Right cardiac atrium (tissue), 5 donors: Measurements from ENCODE around the gene C2. TPM values are rescaled to one million over a fixed set of nuclear protein-coding genes. Genes with fewer than 3 reads are reported as not detected.
A peak's percentile ranks its signal among the peaks of the same experiment; 100 is the strongest.
"Not testable (repeated sequence)": the region's sequence is repeated elsewhere in the genome, so short reads cannot be mapped to it uniquely, and the experiment has no call there.

Source experiments
- ATAC-seq, 2 donors: fragments of 200-7000 bp; cut with Tn5 transposase; one replicate each; pipeline versions ENCODE4 v1.8.0 to v1.9.1; 2020; ENCODE audit warnings: moderate library complexity in 2 of 2, mild to moderate bottlenecking in 1 of 2
- DNase-seq, 3 donors: peaks; one replicate each; pipeline ENCODE4 v3.0.0-alpha.2; 2020
- H3K27ac ChIP-seq: one replicate; pipeline ENCODE4 v1.5.1; 2013; ENCODE audit warnings: mild to moderate bottlenecking, low read length, control low read depth, moderate library complexity
- H3K27me3 ChIP-seq: one replicate; pipeline ENCODE4 v1.6.1; 2013; ENCODE audit not compliant: control insufficient read depth, insufficient read depth
- H3K4me1 ChIP-seq: one replicate; pipeline ENCODE4 v1.6.1; 2013; ENCODE audit warnings: low read length; ENCODE audit not compliant: control insufficient read depth, insufficient read depth
- H3K4me3 ChIP-seq: one replicate; pipeline ENCODE4 v1.5.1; 2013; ENCODE audit warnings: low read length, control low read depth
- H3K9me3 ChIP-seq: one replicate; pipeline ENCODE4 v1.6.1; 2013; ENCODE audit warnings: low read length; ENCODE audit not compliant: control insufficient read depth
- WGBS: extraction: QIAGEN DNeasy Blood & Tissue Kit; methylation state at CpG from one replicate; pipeline ENCODE4 v1.1.7; 2013; 5-methylcytosine and 5-hydroxymethylcytosine counted together
- intact Hi-C, 4 donors: fragments of 100-400 bp; cut with DNase I; formaldehyde crosslinking; loops; one replicate each; pipeline versions ENCODE4 v1.11.0 to v1.14.0; 2022 to 2023
- polyA plus RNA-seq: library from polyadenylated mRNA; stranded (reverse); fragments of 200-250 nt; gene quantifications from one replicate; pipeline ENCODE4 v1.2.3, GENCODE V29; 2013
- total RNA-seq, 4 donors: library from RNA; stranded (reverse); fragmentation: NEBNext Ultra II Directional; extraction: Animal tissue kit (Norgen Biotek cat#: 25700); gene quantifications; one replicate each; pipeline ENCODE4 v1.2.1, GENCODE V29; 2021
- donor health status: healthy with polysubstance abuse.
- donor health status: DM: no; HTN: yes; CAD: no.
- donor health status: DM: no; HTN: no; CAD: no.
- donor health status: DM: no; HTN: yes; CAD: no; lungs with severe emphysema.
- donor health status: DM: yes; HTN: yes; CAD: no.

The C2 gene
- total and polyA plus RNA-seq, 5 donors, result 3.0 to 19.8 (median 11.4) TPM

- WGBS, result 46% methylated on average over 7 of the region's 7 CpGs
- H3K4me1 ChIP-seq, result no peaks in the 10 kb centered on the region
- no peaks in the 10 kb centered on the region for H3K9me3 ChIP-seq
- intact Hi-C loops, result loop anchor here in 2 of 4 donors (10.0 kb wide), 1 partner anchor 48 kb away; the partner anchor contains the start of genes NELFE (in 2 of the 2) and SKIC2 (in 2 of the 2)
- no peaks in the 10 kb centered on the region for H3K27me3 ChIP-seq
- DNase-seq, result no peak
- ATAC-seq, result peak in 1 of 2 donors; percentile 42
- H3K4me3 ChIP-seq, result no peak overlapping the region
- H3K27ac ChIP-seq, result no peak overlapping the region
Observed at GRCh38 chr6:31907158-31907813, 20.2 kb upstream of the C2 start.

GRCh38 chr6:31908255-31908654, 19.3 kb upstream of the C2 start:
- H3K4me3 ChIP-seq, H3K27me3 ChIP-seq, H3K4me1 ChIP-seq, ATAC-seq, H3K9me3 ChIP-seq, H3K27ac ChIP-seq, DNase-seq: not testable (repeated sequence)
- intact Hi-C loops, result loop anchor here in 2 of 4 donors (10.0 kb wide), 1 partner anchor 47 kb away; the partner anchor contains the start of genes NELFE (in 2 of the 2) and SKIC2 (in 2 of the 2)
- 89% methylated on average over 5 of the region's 5 CpGs for WGBS

- intact Hi-C loops, result loop anchor here in 2 of 4 donors (10.0 kb wide), 1 partner anchor 46 kb away; the partner anchor contains the start of genes NELFE (in 2 of the 2) and SKIC2 (in 2 of the 2)
- ATAC-seq (no peak), DNase-seq (no peak)
- no peak overlapping the region for H3K27ac ChIP-seq
- H3K4me1 ChIP-seq, result no peaks in the 10 kb centered on the region
- WGBS, result 61% methylated on average over 4 of the region's 4 CpGs
- H3K4me3 ChIP-seq, result no peak overlapping the region
- H3K27me3 ChIP-seq, result no peaks in the 10 kb centered on the region
- H3K9me3 ChIP-seq, result no peaks in the 10 kb centered on the region
Observed at GRCh38 chr6:31908791-31909190, 18.7 kb upstream of the C2 start.

- H3K4me1 ChIP-seq, H3K27ac ChIP-seq, H3K27me3 ChIP-seq, H3K4me3 ChIP-seq, H3K9me3 ChIP-seq, ATAC-seq, DNase-seq: not testable (repeated sequence)
- intact Hi-C loops, result loop anchor here in 2 of 4 donors (10.0 kb wide), 1 partner anchor 46 kb away; the partner anchor contains the start of genes NELFE (in 2 of the 2) and SKIC2 (in 2 of the 2)
- 70% methylated on average over 7 of the region's 7 CpGs for WGBS
Observed at GRCh38 chr6:31909298-31909697, 18.2 kb upstream of the C2 start.

- H3K4me3 ChIP-seq, result no peak overlapping the region
- 69% methylated on average over 11 of the region's 11 CpGs for WGBS
- intact Hi-C loops, result no loop called here
- no peak for ATAC-seq
- no peak for DNase-seq
- H3K27me3 ChIP-seq, result no peaks in the 10 kb centered on the region
- no peak overlapping the region for H3K27ac ChIP-seq
- no peaks in the 10 kb centered on the region for H3K9me3 ChIP-seq
- H3K4me1 ChIP-seq, result no peaks in the 10 kb centered on the region
Observed at GRCh38 chr6:31911826-31912585, 15.5 kb upstream of the C2 start.

- H3K27me3 ChIP-seq, result no peaks in the 10 kb centered on the region
- DNase-seq, result no peak
- intact Hi-C loops, result no loop called here
Observed at GRCh38 chr6:31915351-31915750, 12.2 kb upstream of the C2 start.

GRCh38 chr6:31915756-31916155, 11.8 kb upstream of the C2 start:
- 82% methylated on average over 6 of the region's 6 CpGs for WGBS
- no peaks in the 10 kb centered on the region for H3K4me1 ChIP-seq
- intact Hi-C loops, result no loop called here
- no peak overlapping the region for H3K4me3 ChIP-seq
- DNase-seq, result no peak
- H3K27me3 ChIP-seq, result no peaks in the 10 kb centered on the region
- no peak for ATAC-seq
- H3K27ac ChIP-seq, result no peak overlapping the region
- H3K9me3 ChIP-seq, result no peaks in the 10 kb centered on the region

More at GRCh38 chr6:31915351-31915750, 12.2 kb upstream of the C2 start:
- no peak overlapping the region for H3K4me3 ChIP-seq
- no peak overlapping the region for H3K27ac ChIP-seq
- no peaks in the 10 kb centered on the region for H3K9me3 ChIP-seq
- no peaks in the 10 kb centered on the region for H3K4me1 ChIP-seq
- no peak for ATAC-seq

- no peak for DNase-seq
- H3K9me3 ChIP-seq, result no peaks in the 10 kb centered on the region
- H3K27ac ChIP-seq, result no peak overlapping the region
- no peak for ATAC-seq
- H3K4me3 ChIP-seq, result no peak overlapping the region
- 81% methylated on average over 8 of the region's 8 CpGs for WGBS
- no peaks in the 10 kb centered on the region for H3K4me1 ChIP-seq
- intact Hi-C loops, result no loop called here
- no peaks in the 10 kb centered on the region for H3K27me3 ChIP-seq
Observed at GRCh38 chr6:31918069-31918720, 9.3 kb upstream of the C2 start.

GRCh38 chr6:31919624-31920303, 7.8 kb upstream of the C2 start:
- Histone ChIP-seq H3K9me3 (no peaks in the 10 kb centered on the region), H3K27ac (no peak overlapping the region), H3K4me3 (no peak overlapping the region), H3K27me3 (no peaks in the 10 kb centered on the region), H3K4me1 (no peaks in the 10 kb centered on the region)
- no peak for ATAC-seq
- intact Hi-C loops, result no loop called here
- DNase-seq, result no peak
- 78% methylated on average over 6 of the region's 6 CpGs for WGBS

GRCh38 chr6:31920811-31921210, 6.7 kb upstream of the C2 start:
- ATAC-seq, result peak in 1 of 2 donors; percentile 28

More at GRCh38 chr6:31920811-31921210, 6.7 kb upstream of the C2 start:
- H3K4me1 ChIP-seq, result no peaks in the 10 kb centered on the region
- H3K9me3 ChIP-seq, result no peaks in the 10 kb centered on the region
- 67% methylated on average over 2 of the region's 2 CpGs for WGBS
- no peak for DNase-seq
- H3K27me3 ChIP-seq, result no peaks in the 10 kb centered on the region
- no peak overlapping the region for H3K4me3 ChIP-seq
- no peak overlapping the region for H3K27ac ChIP-seq
- intact Hi-C loops, result no loop called here
